Heart right ventricle (tissue), 16 donors: ENCODE data around the gene GPHN. TPM values are rescaled to one million over a fixed set of nuclear protein-coding genes. Genes with fewer than 3 reads are reported as not detected.

Source experiments
- ATAC-seq, 8 donors: fragments of 200-7000 bp; cut with Tn5 transposase; one replicate each; pipeline ENCODE4 v1.9.1; 2020; ENCODE audit warnings: mild to moderate bottlenecking in 8 of 8, moderate library complexity in 8 of 8, moderate number of reproducible peaks in 1 of 8
- DNase-seq, 2 donors: peaks; one replicate each; pipeline ENCODE4 v3.0.0-alpha.2; 2020
- H3K27ac ChIP-seq, 10 donors: fragments of 200-600 bp; sonication (generic) in 2 of 10; one replicate each; pipeline versions ENCODE4 v1.5.0 to v1.8.0; 2020 to 2022; ENCODE audit warnings: mild to moderate bottlenecking in 3 of 10
- H3K27me3 ChIP-seq, 7 donors: fragments of 200-600 bp; one replicate each; pipeline ENCODE4 v1.8.0; 2021 to 2022; ENCODE audit warnings: mild to moderate bottlenecking in 2 of 7
- H3K36me3 ChIP-seq, 9 donors: fragments of 200-600 bp; sonication (generic) in 1 of 9; one replicate each; pipeline versions ENCODE4 v1.5.0 to v1.8.0; 2020 to 2022; ENCODE audit warnings: mild to moderate bottlenecking in 2 of 9
- H3K4me1 ChIP-seq, 9 donors: fragments of 200-600 bp; sonication (generic) in 1 of 9; one replicate each; pipeline versions ENCODE4 v1.5.0 to v1.8.0; 2020 to 2022; ENCODE audit warnings: mild to moderate bottlenecking in 4 of 9
- H3K4me3 ChIP-seq, 10 donors: fragments of 200-600 bp; sonication (generic) in 2 of 10; one replicate each; pipeline versions ENCODE4 v1.5.0 to v1.8.0; 2020 to 2022; ENCODE audit warnings: mild to moderate bottlenecking in 7 of 10, moderate library complexity in 2 of 10
- H3K9me3 ChIP-seq, 11 donors: fragments of 200-600 bp in 10 of 11; sonication (generic) in 2 of 11; one replicate each; pipeline versions ENCODE4 v1.5.0 to v1.8.0; 2013 to 2022; ENCODE audit warnings: mild to moderate bottlenecking in 2 of 11, control low read depth in 1 of 11, moderate library complexity in 1 of 11
- WGBS, 2 donors: extraction: QIAGEN DNeasy Blood & Tissue Kit; methylation state at CpG; one replicate each; pipeline ENCODE4 v1.1.7; 2013; ENCODE audit warnings: inconsistent platforms in 1 of 2; 5-methylcytosine and 5-hydroxymethylcytosine counted together
- intact Hi-C, 10 donors: fragments of 100-400 bp; cut with DNase I; formaldehyde crosslinking; loops; one replicate each; pipeline versions ENCODE4 v1.11.1 to v1.14.2; 2022
- polyA plus RNA-seq, 2 donors: library from polyadenylated mRNA; stranded (reverse); fragments of 200-250 nt; gene quantifications; one replicate each; pipeline ENCODE4 v1.2.3, GENCODE V29; 2013
- total RNA-seq, 10 donors: library from RNA; stranded (reverse); fragmentation: NEBNext Ultra II Directional in 3 of 10; extraction: Animal tissue kit (Norgen Biotek cat#: 25700) in 3 of 10; gene quantifications; one replicate each; pipeline versions ENCODE4 v1.2.1 to v1.2.4, GENCODE V29; 2021 to 2023
- TF ChIP-seq, protein P1 (sequence below), 9 donors: fragments of 200-600 bp; sonication (generic) in 2 of 9; IDR thresholded peaks; one replicate each; pipeline versions ENCODE4 v1.5.0 to v1.8.0; 2021 to 2022; ENCODE audit warnings: antibody characterized with exemption in 9 of 9, mild to moderate bottlenecking in 5 of 9, moderate library complexity in 1 of 9
- donor health status: Arrhythmogenic right ventricular cardiomyopathy.
- donor health status: ischemic (EF 13 %, LVEDD 7.1; RV severe dilation, severe dysfunction).
- donor health status: healthy with polysubstance abuse.
- donor health status: DM: no; HTN: yes; CAD: no.
- donor health status: DM: no; HTN: no; CAD: no.
- donor health status: ischemic (EF 25% LVEDD 6.9; RV normal size, moderate dysfunction).
- donor health status: ischemic (EF 25% LVEDD 5.7; RV mildly dilated, moderate dysfunction).
- donor health status: healthy.
- donor health status: DM: yes; HTN: yes; CAD: no.
- donor health status: Ischemic cardiomyopathy.
- donor health status: ischemic (EF 35%, LVEDD 5.7; RV mildly dilated, moderate dysfunction).
- donor health status: nonischemic (EF 11% LVEDD 7.7; RV severe dilation, severe dysfunction).
- donor health status: DM: yes; HTN: yes; CAD: no.
- donor health status: PGD.
- donor health status: ischemic (EF 29% LVEDD 5.4; RV normal size, mild dysfunction).
- donor health status: nonischemic (EF 23%, LVEDD 6.1; RV moderate dilation, normal function).

The GPHN gene
- total and polyA plus RNA-seq, 12 donors, result 12.2 to 48.0 (median 32.2) TPM

DNA sequence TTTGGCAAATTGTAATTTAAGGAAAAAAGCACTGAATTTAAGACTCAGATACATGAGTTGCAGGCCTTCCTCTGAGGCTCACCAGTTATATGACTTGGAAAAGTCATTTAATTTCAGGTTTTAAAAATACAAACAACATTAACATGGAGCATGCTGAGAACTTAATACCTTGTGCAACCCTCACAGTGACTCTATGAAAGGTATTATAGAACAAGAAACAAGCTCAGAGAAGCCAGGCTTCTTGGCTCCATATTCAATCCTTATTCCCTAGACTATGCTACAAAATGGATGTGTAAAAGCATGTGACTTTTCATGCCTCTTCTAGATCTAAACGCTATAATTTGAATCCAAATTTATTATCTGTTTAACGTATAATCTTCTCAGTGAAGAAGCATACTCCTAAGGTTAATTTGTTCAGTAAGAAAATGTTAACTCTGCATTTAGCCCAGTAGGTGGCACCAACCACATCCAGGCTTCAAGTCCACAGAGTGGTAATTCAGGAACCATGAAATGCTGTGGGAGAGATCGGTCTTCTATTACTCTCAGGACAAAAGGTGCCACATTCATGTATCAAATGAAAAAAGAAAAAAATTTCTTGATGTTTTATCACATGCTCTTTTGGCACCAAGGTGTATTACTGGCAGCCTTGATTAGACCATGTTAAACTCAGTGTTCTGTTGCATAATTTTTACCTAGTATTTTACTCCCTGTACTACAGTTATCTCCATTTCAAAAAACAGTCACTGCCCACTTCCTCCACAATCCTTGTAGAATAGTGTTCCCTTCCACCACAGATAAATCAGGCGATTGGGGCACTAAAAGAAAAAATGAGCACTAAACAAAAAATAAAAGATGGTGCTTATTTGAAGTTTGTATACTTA is 12.5 kb upstream of the GPHN start:
- Histone ChIP-seq H3K27ac (no peak overlapping the region), H3K36me3 (no peaks in the 10 kb centered on the region), H3K4me3 (peak overlapping the region in 4 of 10 donors; percentile 7 to 29 (median 25)), H3K27me3 (no peaks in the 10 kb centered on the region), H3K9me3 (no peaks in the 10 kb centered on the region), H3K4me1 (peaks cover 0 to 32% (median 10%) of the 10 kb centered on the region in 9 donors)
- TF ChIP-seq, protein P1, sequence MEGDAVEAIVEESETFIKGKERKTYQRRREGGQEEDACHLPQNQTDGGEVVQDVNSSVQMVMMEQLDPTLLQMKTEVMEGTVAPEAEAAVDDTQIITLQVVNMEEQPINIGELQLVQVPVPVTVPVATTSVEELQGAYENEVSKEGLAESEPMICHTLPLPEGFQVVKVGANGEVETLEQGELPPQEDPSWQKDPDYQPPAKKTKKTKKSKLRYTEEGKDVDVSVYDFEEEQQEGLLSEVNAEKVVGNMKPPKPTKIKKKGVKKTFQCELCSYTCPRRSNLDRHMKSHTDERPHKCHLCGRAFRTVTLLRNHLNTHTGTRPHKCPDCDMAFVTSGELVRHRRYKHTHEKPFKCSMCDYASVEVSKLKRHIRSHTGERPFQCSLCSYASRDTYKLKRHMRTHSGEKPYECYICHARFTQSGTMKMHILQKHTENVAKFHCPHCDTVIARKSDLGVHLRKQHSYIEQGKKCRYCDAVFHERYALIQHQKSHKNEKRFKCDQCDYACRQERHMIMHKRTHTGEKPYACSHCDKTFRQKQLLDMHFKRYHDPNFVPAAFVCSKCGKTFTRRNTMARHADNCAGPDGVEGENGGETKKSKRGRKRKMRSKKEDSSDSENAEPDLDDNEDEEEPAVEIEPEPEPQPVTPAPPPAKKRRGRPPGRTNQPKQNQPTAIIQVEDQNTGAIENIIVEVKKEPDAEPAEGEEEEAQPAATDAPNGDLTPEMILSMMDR (IDR thresholded peaks at IDR 0.05), result peak; percentile 58 to 86 (median 82)
- peak in 1 of 2 donors; percentile 56 for DNase-seq
- WGBS, 2 donors, result 0 to 3% methylated on average over 4 of the region's 4 CpGs
- intact Hi-C loops, result loop anchor here in 6 of 10 donors (5.0 to 10.0 kb wide), 7 partner anchors 72 to 782 kb away; no protein-coding TSS in a partner anchor
- ATAC-seq, result peak in 7 of 8 donors; percentile 81 to 97 (median 91)

DNA sequence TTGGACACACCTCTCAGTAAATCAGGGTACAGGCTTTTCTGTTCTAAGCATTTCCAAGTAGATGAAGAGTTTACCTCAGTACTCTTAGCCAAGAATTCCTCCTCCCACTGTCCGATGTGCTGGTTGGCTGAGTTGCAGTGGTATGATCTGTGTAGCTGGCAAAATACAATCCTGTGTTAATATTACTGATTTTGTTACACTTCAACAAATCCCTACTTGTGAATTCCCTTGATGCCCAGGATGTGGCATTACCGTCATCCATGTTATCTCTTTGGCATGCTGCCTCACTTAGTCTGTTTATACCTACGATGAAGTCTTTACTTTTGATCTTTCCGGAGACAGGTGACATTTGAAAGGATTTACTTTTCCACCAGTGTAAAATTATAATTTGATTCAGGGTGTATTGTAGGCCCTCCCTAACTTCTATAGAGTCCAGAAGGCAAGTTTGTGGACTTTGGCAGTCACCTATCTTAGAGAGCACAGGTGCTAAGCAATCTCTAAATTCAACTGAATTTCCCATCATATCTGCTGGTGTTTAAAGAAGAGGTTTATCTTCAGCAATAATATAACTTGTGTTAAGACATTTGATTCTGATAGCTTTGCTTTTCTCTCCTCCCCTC is 11.6 kb upstream of the GPHN start:
- 40 to 52% methylated on average over 4 of the region's 4 CpGs for WGBS, 2 donors
- Histone ChIP-seq H3K9me3 (no peaks in the 10 kb centered on the region), H3K27ac (no peak overlapping the region), H3K36me3 (no peaks in the 10 kb centered on the region), H3K4me1 (peaks cover 0 to 24% (median 10%) of the 10 kb centered on the region in 9 donors), H3K27me3 (no peaks in the 10 kb centered on the region), H3K4me3 (peak overlapping the region in 3 of 10 donors; percentile 7 to 28 (median 22))
- intact Hi-C loops, result loop anchor here in 6 of 10 donors (5.0 to 10.0 kb wide), 7 partner anchors 71 to 781 kb away; no protein-coding TSS in a partner anchor
- no peak for DNase-seq
- ATAC-seq, result peak in 5 of 8 donors; percentile 38 to 72 (median 68)
- TF ChIP-seq, protein P1 (IDR thresholded peaks at IDR 0.05), result no peak

DNA sequence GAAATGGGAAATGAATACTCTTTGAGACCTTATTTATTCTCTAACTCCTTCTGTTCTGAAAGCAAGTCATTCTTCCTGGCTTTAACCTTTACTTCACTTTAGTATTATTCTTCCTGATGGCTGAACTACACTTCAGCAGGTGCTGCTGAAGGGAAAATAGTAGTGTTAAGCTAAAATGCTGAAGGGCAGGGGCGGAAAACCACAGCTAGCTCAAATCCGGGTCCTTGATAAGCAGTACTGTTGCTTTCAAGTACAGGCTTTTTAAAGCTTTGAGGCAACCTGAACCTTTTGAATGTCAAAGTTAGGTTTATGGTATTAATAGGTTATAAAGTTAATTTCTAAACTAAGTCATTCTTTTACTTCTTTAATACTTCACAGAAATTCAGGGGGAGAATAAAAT is 11.0 kb upstream of the GPHN start:
- Histone ChIP-seq H3K9me3 (no peaks in the 10 kb centered on the region), H3K27me3 (no peaks in the 10 kb centered on the region), H3K4me1 (peaks cover 0 to 24% (median 10%) of the 10 kb centered on the region in 9 donors), H3K36me3 (no peaks in the 10 kb centered on the region), H3K4me3 (no peak overlapping the region), H3K27ac (no peak overlapping the region)
- DNase-seq (no peak), ATAC-seq (no peak)
- WGBS, 2 donors, result 60 to 75% methylated on average over 2 of the region's 2 CpGs
- TF ChIP-seq, protein P1 (IDR thresholded peaks at IDR 0.05), result no peak
- intact Hi-C loops, result loop anchor here in 6 of 10 donors (5.0 to 10.0 kb wide), 7 partner anchors 70 to 780 kb away; no protein-coding TSS in a partner anchor

DNA sequence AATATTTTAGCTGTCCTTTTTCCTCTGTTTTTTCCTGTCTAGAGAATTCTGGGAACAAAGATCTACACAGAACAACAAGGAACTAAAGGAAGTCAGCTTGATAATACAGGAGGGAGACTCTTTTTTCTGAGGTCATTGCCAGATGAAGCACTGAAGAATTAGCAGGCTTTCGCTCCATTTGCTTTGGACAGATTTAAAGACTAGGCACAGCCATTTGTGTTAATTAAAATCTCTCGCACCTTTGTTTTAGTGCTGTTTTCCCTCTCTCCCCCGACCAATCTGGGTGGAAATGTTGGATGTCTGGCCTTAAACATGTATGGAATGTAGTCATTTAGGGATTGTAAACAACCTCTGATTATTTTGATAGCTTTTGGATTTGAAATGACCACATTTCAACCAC is 9.6 kb upstream of the GPHN start:
- ATAC-seq, result no peak
- Histone ChIP-seq H3K27me3 (no peaks in the 10 kb centered on the region), H3K4me3 (no peak overlapping the region), H3K27ac (peak overlapping the region in 2 of 10 donors; percentile 8), H3K36me3 (no peaks in the 10 kb centered on the region), H3K9me3 (no peaks in the 10 kb centered on the region), H3K4me1 (peaks cover 0 to 26% (median 10%) of the 10 kb centered on the region in 9 donors)
- TF ChIP-seq, protein P1 (IDR thresholded peaks at IDR 0.05), result no peak
- no peak for DNase-seq
- intact Hi-C loops, result loop anchor here in 6 of 10 donors (5.0 to 10.0 kb wide), 7 partner anchors 69 to 779 kb away; no protein-coding TSS in a partner anchor
- WGBS, 2 donors, result 51 to 73% methylated on average over 3 of the region's 3 CpGs
